Osteoblast (primary cell): ENCODE data around the gene AHI1. TPM values are rescaled to one million over a fixed set of nuclear protein-coding genes. Genes with fewer than 3 reads are reported as not detected.
"Not testable (repeated sequence)": the region's sequence is repeated elsewhere in the genome, so short reads cannot be mapped to it uniquely, and the experiment has no call there.

Experiments
- DNase-seq: peaks from one replicate; pipeline ENCODE4 v3.0.0; 2011; ENCODE audit warnings: low spot score, mixed read lengths; ENCODE audit not compliant: insufficient read length; ENCODE audit errors: missing footprints
- H2AFZ ChIP-seq: 2 replicates; pipeline ENCODE4 v1.6.0; 2011; ENCODE audit warnings: mild to moderate bottlenecking, low read length
- H3K27ac ChIP-seq: 2 replicates; pipeline ENCODE4 v1.5.1; 2011; ENCODE audit warnings: mild to moderate bottlenecking, low read depth, low read length, moderate library complexity
- H3K27me3 ChIP-seq: 2 replicates; pipeline ENCODE4 v1.6.0; 2012; ENCODE audit warnings: mild to moderate bottlenecking, control low read depth, inconsistent platforms, low read length, moderate library complexity; ENCODE audit not compliant: insufficient read depth
- H3K36me3 ChIP-seq: 2 replicates; pipeline ENCODE4 v1.5.1; 2011; ENCODE audit warnings: mild to moderate bottlenecking, low read length, control low read depth, moderate library complexity; ENCODE audit not compliant: insufficient read depth
- H3K4me1 ChIP-seq: 2 replicates; pipeline ENCODE4 v1.5.1; 2011; ENCODE audit warnings: mild to moderate bottlenecking, low read length, control low read depth, moderate library complexity; ENCODE audit not compliant: insufficient read depth
- H3K4me2 ChIP-seq: 2 replicates; pipeline ENCODE4 v1.6.0; 2011; ENCODE audit warnings: mild to moderate bottlenecking, low read length; ENCODE audit not compliant: insufficient read depth
- H3K4me3 ChIP-seq: fragments of 200-600 bp; sonication (generic); 3 replicates; pipeline ENCODE4 v1.5.1; 2012; ENCODE audit warnings: mild to moderate bottlenecking, low read length, inconsistent platforms; ENCODE audit not compliant: insufficient read depth
- H3K79me2 ChIP-seq: 2 replicates; pipeline ENCODE4 v1.6.0; 2012; ENCODE audit warnings: mild to moderate bottlenecking, low read length, control low read depth, inconsistent platforms; ENCODE audit not compliant: insufficient read depth
- H3K9me3 ChIP-seq: 2 replicates; pipeline ENCODE4 v1.5.1; 2011; ENCODE audit warnings: low read depth, low read length, control low read depth
- H4K20me1 ChIP-seq: 2 replicates; pipeline ENCODE4 v1.6.0; 2012; ENCODE audit warnings: mild to moderate bottlenecking, low read length, control low read depth; ENCODE audit not compliant: insufficient read depth
- CTCF ChIP-seq: IDR thresholded peaks from 2 replicates; pipeline ENCODE4 v1.5.1; 2011; ENCODE audit warnings: mild to moderate bottlenecking, low read depth, low read length, moderate library complexity; ENCODE audit errors: extremely low read depth
- total RNA-seq: library from RNA; depleted of rRNA; stranded (reverse); fragments of >200 nt; gene quantifications from 2 replicates; pipeline ENCODE4 v1.2.3, GENCODE V29; 2012

AHI1 gene
- total RNA-seq, 1 donor, result 50.3 TPM

GRCh38 chr6:135346747-135347146 lies 150.8 kb downstream of the AHI1 start:
- Histone ChIP-seq H3K36me3 (no peaks in the 10 kb centered on the region), H3K27ac (no peak overlapping the region), H3K4me1 (peaks cover 8% of the 10 kb centered on the region), H3K27me3 (no peaks in the 10 kb centered on the region), H2AFZ (no peak overlapping the region), H3K79me2 (no peaks in the 10 kb centered on the region), H3K9me3 (no peaks in the 10 kb centered on the region), H3K4me2 (peak overlapping the region; percentile 3), H4K20me1 (no peaks in the 10 kb centered on the region), H3K4me3 (no peak overlapping the region)
- DNase-seq, result no peak
- no peak for TF ChIP-seq CTCF

GRCh38 chr6:135344526-135344925 lies 153.0 kb downstream of the AHI1 start:
- Histone ChIP-seq H3K4me2 (no peak overlapping the region), H3K4me3 (no peak overlapping the region), H3K9me3 (no peaks in the 10 kb centered on the region), H3K27ac (no peak overlapping the region), H3K79me2 (no peaks in the 10 kb centered on the region), H3K36me3 (no peaks in the 10 kb centered on the region), H2AFZ (no peak overlapping the region), H3K27me3 (no peaks in the 10 kb centered on the region), H3K4me1 (peaks cover 8% of the 10 kb centered on the region), H4K20me1 (no peaks in the 10 kb centered on the region)
- TF ChIP-seq CTCF, result no peak
- no peak for DNase-seq

GRCh38 chr6:135339920-135340319 lies 157.6 kb downstream of the AHI1 start:
- not testable (repeated sequence) for H3K9me3 ChIP-seq, H4K20me1 ChIP-seq, H3K4me2 ChIP-seq, H3K4me3 ChIP-seq, H3K27ac ChIP-seq, H3K79me2 ChIP-seq, H3K36me3 ChIP-seq, DNase-seq, H2AFZ ChIP-seq, H3K27me3 ChIP-seq, H3K4me1 ChIP-seq

GRCh38 chr6:135334169-135334568 lies 163.4 kb downstream of the AHI1 start:
- TF ChIP-seq CTCF, result no peak
- no peak overlapping the region for H3K4me2 ChIP-seq
- H3K36me3 ChIP-seq, result no peaks in the 10 kb centered on the region
- H3K27ac ChIP-seq, result peak overlapping the region; percentile 62
- no peaks in the 10 kb centered on the region for H3K27me3 ChIP-seq
- DNase-seq, result no peak
- H3K9me3 ChIP-seq, result no peaks in the 10 kb centered on the region
- peaks cover 18% of the 10 kb centered on the region for H3K4me1 ChIP-seq
- H2AFZ ChIP-seq, result peak overlapping the region; percentile 51
- H3K4me3 ChIP-seq, result no peak overlapping the region
- peaks cover 2% of the 10 kb centered on the region for H3K79me2 ChIP-seq
- H4K20me1 ChIP-seq, result no peaks in the 10 kb centered on the region
